HG03103 (cell line): ENCODE results near the gene RBM7.

Experiments
- ATAC-seq: cut with Tn5 transposase; IDR thresholded peaks from one replicate; pipeline ENCODE4 v1.9.1; 2021; ENCODE audit warnings: low read depth; ENCODE audit not compliant: unreplicated experiment

The RBM7 gene

DNA sequence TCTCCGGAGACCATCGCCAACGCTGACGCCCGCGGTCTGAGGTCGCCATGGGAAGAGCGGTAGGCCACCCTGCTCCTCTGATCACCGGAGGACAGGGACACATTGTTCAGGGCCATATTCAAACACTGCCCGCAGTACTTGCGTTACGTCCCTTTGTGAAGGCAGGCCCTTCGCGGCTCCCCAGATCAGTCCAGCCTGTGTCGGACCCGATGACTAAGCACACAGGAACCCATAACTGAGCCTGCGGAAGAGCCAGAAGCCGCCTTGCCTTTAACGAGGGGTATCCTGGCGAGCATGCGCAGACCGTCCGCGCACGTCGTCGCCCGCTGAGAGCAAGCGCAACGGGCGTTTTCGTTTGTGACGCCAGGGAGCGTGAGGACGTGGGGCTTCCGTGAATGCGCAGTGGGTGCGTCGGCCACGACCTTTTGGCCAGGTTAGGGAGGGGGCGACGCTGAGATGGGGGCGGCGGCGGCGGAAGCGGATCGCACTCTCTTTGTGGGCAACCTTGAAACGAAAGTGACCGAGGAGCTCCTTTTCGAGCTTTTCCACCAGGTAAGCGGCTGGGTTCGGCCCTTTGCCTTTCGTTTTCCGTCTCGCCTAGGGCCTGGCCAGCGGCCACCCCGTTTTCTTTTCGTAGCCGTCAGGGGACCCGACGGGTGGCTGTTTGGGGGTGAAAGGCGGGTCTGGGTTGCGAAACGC lies at the start of gene RBM7, which contains the start of gene C11orf71:
TSS of gene RBM7 (plus strand) at position 451 of the 699 bp plus-strand sequence. CDS start at position 457, 6 bp downstream.
TSS of gene C11orf71 (minus strand) at position 296 of the 699 bp plus-strand sequence. CDS start at position 116, 180 bp downstream.
- ATAC-seq = peak; percentile 90

DNA sequence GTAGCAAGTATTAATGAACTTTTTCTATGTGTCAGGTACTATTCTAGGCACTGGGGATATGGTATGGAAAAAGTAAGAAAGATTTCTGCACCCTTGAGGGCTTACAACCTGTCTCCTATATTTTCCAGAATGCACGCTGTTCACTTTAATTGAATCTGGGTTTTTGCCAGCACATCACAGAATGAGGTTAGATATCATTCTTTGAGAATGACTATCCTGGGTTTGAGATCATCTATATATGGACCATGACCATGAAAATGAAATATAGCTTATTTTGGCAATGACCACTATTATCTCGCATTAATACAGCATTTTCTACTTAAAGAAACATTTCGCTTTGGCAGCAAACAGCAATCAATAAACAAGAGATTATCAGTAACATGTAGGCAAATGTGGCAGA lies 47.0 kb upstream of the RBM7 start:
- no peak for ATAC-seq

GRCh38 chr11:114354076-114354475 lies 46.4 kb upstream of the RBM7 start:
- ATAC-seq = no peak

- ATAC-seq = no peak
Measured at GRCh38 chr11:114358716-114359115, 41.8 kb upstream of the RBM7 start.

DNA sequence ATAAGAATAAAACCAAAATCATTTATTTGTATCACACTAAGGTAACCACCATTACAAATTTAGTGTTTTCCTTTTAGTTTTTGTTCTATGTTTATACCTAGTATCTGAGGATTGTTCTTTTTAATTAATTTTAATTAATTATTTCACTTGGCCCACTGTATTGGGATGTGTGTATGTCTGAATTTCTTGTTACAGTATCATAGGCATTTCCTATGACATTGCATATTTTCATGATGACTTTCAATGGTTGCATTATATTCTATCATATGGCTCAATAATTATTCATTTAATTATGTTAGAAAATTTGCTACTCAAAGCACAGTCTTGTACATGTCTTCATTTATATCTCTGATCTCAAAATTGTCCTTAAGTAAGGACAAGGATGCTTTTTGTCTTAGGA lies 41.1 kb upstream of the RBM7 start:
- no peak for ATAC-seq

GRCh38 chr11:114362326-114362725 lies 38.1 kb upstream of the RBM7 start:
- no peak for ATAC-seq

- ATAC-seq = no peak
Measured at GRCh38 chr11:114362958-114363357, 37.5 kb upstream of the RBM7 start.

- ATAC-seq = no peak
Measured at GRCh38 chr11:114366331-114367243, 33.9 kb upstream of the RBM7 start.

GRCh38 chr11:114367244-114367957 lies 33.1 kb upstream of the RBM7 start:
- no peak for ATAC-seq

- no peak for ATAC-seq
Measured at GRCh38 chr11:114368918-114369680, 31.4 kb upstream of the RBM7 start.

DNA sequence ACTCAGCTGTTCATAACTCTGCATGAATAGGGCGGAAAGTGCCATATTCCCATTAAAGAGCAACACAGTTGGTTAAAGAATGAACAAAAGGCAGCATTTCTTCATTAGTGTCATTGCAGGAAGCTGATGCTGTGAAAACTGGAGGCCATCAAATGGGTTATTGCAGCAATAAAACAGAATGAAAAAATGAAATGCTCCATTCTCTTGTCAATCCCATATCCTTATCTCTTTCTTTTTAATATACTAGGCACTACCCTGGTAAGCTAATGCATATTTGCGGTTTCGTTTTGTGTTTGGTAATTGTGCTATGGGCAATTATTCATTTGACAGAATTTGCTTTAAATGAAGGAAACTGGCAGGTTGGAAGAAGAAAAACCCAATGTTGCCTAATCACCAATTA lies 25.4 kb upstream of the RBM7 start:
- no peak for ATAC-seq

DNA sequence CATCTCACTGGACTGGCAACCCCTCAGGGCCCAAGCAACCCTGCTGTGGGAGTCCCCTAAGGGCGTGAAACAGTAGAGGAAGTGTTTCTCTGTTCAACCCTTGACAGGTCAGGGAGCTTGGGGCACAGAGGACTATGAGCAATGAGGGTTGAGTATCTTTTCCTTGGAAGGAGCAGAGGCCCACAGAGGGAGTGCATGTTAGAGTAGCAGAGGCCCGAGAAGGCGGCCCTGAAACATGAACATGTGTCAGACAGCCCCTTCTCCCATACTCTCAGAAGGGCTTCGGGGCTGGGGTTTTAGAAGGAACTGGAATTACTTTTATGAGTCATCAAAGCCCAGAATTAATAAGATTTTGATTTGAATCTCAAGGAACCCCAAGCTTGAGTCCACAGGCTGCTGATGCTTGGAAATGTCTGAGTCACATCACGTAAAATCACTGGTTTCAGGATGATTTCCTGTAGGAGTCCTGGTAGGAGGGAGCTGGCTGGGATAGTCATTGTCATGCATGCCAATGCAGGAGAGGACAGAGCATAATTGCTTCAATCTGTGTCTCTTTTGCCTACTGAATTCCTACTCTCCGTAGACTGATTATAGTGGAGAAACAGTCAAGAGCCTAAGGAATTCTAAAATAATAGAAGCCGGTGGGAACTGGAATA lies 22.7 kb upstream of the RBM7 start:
- ATAC-seq = no peak

DNA sequence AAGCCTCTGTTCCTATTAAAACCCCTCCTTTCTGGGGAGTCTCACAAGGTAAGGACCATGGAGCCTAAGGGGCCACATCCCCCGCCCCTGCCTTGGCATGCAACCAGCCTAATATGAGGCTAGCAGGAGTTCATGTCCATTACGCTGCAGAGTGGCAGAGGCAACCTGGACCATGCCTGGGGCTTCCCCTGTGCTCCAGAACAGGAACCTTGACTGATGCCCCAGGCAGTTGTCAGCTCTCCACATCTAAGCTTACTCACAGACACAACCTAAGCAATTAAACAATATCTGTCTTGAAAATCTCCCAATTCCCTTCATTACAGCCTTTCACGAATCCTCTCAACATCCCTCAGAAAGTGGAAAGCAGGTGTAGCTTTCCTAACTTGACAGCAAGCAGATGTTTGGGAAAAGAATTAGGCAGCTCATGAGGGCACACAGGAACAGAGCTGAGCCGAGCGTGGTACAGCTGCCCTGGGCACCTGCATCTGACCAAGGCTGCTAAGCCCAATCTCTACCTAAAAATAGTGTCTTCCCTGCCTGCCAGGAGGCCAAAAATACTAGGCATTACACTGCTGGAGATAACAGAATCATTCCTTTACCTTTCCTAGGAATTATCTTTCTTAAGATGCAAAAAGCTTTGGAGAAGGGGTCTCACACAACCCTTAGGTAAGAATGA lies 20.9 kb upstream of the RBM7 start:
- no peak for ATAC-seq

DNA sequence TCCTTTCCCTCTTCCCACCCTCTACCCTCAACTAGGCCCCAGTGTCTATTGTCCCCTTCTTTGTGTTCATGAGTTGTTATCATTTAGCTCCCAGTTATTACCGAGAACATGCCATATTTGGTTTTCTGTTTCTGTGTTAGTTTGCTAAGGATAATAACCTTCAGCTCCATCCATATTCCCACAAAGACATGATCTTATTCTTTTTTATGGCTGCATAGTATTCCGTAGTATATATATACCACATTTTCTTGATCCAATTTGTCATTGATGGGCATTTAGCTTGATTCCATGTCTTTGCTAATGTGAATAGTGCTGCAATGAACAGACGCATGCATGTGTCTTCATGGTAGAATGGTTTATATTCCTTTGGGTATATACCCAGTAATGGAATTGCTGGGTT lies 18.0 kb upstream of the RBM7 start:
- ATAC-seq = no peak

GRCh38 chr11:114384487-114384886 lies 16.0 kb upstream of the RBM7 start:
- no peak for ATAC-seq

GRCh38 chr11:114386131-114386530 lies 14.3 kb upstream of the RBM7 start:
- ATAC-seq = no peak

DNA sequence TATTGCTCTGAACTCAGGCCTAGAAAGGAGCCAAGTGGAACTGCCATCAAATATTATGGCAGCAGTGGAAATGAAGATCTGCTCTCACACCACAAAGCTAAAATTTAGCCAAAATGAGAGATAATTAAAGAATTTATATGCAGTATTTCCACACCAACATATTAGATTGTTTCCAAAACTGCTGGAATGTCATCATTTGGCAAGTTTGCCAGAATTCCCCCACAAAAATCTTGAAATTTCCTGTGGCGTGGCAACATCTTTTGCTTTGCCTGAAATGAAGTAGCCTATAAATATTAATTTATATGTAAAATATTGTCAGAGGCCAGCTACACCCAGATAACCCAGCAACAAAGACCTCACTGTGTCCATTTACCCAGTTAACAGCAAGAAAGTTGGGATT lies 13.9 kb upstream of the RBM7 start:
- ATAC-seq = no peak

- no peak for ATAC-seq
Measured at GRCh38 chr11:114392735-114393667, 7.5 kb upstream of the RBM7 start.
